Right kidney (tissue), 1 donor: ENCODE results near the gene TPH1.
A peak's percentile ranks its signal among the peaks of the same experiment; 100 is the strongest.
"Not testable (repeated sequence)": the region's sequence is repeated elsewhere in the genome, so short reads cannot be mapped to it uniquely, and the experiment has no call there.

ENCODE experiments used
- DNase-seq: peaks from one replicate; pipeline ENCODE4 v3.0.0-alpha.2; 2016

TPH1 gene

DNA sequence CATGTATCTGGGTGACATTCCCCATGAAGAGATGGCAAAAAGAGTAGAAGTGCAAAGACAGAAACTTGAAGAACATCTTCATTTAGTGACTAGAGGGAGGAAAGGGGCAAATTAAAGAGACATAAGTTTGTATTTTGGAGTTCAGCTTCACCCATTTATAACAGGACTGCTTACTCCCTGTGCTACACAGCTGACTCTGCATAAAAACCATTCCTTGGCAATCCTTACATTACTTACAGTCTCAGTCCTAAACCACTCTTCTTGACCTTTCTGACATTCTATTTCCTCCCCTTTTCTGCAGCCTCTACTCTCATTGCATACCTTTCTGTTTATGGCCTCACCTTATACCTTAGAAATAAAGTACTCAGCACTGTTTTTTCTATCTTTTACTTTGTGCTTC, 26.4 kb downstream of the TPH1 start:
- DNase-seq: no peak

- no peak for DNase-seq
Measured at GRCh38 chr11:18016789-18017188, 29.3 kb downstream of the TPH1 start.

GRCh38 chr11:18014876-18015275, 31.2 kb downstream of the TPH1 start:
- DNase-seq: no peak

GRCh38 chr11:18013790-18014507, 32.1 kb downstream of the TPH1 start:
- DNase-seq: no peak

DNA sequence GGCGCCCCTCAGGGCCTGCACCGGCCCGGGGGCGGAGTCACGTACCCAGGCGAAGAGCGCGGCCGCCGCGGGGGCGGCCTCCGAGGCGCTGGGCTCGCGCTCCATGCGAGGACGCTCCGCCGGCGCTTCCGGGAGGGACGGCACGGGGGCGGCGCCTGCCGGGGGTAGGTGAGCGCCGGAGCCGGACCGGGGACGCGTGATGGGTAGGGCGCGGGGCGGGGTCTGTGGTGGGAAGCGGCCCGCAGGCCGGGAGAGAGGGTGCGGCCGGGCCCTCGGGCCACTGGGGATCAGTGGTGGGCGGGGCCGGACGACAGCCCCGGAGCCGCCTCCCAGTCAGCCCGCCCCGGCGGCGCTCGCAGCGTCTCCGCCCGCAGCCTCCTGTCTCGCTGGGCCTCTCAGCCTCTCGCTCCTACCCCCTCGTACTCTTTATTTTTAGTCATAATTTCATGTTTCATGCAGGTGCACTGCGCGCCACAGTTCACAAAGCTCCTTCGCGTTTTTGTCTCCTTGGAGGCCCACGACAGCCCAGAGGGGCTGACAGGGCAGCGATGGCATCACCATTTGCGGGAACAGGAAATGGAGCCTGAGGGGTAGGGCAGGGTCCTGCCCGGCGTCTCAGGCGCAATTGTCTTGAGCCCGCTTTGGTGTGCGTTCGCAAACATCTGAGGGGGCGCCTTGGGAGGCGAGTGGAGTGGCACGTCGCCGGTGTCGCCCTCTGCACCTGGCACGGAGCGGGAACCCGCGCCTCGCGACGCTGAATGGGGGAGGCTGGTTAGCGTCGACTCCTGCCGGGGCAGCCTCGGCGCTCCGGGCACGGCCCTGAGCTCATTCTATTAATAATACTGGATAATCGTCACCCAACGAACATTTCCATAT, 32.9 kb downstream of the TPH1 start, which contains the start of gene SERGEF:
SERGEF (minus strand) TSS at position 142 of the 876 bp plus-strand sequence; CDS start at position 105, 37 bp downstream.
- DNase-seq: peak; percentile 91

DNA sequence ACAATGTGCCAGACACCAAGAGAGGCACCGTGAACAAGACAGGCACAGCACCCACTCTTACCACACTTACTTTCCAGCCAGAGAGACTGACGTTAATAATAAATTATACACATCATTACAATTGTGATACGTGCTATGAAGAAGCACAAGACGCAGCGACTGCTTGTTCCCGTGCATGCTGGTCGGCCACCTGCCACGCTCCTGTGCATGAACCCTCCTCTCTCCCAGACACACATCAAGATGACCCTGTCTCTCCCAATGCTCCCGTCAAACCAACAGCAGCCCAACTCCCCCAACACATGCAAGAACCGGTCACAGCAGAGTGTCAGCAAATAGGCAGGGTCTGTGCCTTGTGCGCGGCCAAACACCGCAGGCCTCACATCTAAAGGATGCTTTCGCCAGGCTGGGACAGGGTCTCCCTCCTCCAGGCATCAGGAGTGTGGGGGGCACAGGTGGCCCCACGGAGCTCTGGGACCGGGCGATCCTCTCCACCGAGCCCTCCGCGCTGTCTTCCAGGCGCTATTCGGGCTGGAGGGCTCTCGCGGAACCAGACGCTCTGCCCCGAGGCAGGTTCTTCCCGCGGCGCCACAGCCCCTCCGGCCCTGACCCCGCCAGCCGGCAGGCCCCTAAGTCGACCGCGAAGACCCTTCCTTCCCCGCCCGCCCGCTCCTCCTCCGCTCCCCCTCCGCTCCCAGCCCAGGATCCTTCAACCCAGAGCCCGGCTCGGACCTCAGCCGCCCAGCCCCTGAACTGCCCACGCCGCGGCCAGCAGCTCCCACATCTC, 33.8 kb downstream of the TPH1 start:
- DNase-seq: peak; percentile 73

DNA sequence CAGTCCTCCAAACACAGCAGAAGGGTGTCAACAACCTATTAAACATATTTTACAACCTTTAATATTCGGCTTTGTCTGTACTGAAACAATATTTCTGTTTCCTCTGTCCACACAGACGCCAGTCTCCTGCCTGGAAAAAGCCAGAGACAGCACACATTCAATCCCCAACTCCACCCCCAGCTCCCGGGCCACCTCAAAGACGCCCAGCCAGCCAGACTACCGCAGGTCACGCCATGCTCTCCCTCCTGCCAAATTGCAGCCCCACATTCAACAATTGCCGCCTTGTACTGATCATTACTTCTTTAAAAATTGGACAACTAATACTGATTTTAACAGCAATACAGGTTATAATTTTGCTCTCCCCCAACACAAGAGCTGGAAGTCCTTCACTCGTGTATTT, 34.4 kb downstream of the TPH1 start:
- DNase-seq: no peak

DNA sequence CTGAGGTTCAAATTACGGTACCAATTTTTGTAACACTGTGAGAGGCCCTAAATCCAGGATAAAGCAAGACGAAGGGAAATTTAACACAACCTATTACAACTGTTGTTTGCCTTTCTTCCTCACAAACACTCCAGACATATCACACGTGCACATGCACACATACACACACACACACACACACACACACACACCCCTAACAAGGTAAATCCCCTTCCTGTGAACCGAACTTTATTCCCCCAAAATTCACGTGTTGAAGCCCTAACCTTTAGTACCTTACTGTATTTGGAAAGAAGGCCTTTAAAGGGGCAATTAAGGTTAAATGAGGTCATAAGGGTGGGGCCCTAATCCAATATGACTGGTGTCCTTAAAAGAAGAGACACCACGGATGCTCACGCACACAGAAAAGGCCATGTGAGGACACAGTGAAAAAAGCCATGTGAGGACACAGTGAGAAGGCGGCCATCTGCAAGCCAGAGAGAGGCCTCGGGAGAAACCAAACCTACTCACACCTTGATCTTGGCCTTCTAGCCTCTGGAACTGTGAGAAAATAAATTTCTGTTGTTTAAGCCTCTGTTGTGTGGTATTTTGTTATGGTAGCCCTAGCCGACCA, 35.0 kb downstream of the TPH1 start:
- DNase-seq: no peak

GRCh38 chr11:18010121-18010670, 35.9 kb downstream of the TPH1 start:
- DNase-seq: no peak

GRCh38 chr11:18005376-18006129, 40.5 kb downstream of the TPH1 start:
- no peak for DNase-seq

DNA sequence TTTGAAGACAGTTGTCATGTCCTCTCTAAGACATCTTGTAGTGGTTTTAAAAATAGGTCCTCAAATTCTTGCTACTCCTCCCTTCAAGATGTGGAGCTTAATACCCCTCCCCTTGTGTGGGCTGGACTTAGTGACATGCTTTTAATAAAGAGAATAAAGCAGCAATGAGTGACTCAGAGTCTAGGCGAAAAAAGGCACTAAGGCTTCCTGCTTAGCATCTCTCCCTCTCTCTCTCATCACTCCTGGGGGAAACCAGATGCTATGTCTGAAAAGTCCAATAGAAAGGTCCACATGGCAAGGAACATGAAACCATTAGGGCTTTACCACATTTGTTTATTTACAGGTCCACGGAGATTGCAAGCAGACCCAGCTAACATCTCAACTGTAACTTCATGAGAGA, 44.9 kb downstream of the TPH1 start:
- DNase-seq: no peak

- no peak for DNase-seq
Measured at GRCh38 chr11:18000760-18001159, 45.3 kb downstream of the TPH1 start.

GRCh38 chr11:18000128-18000527, 45.9 kb downstream of the TPH1 start:
- DNase-seq: not testable (repeated sequence)
